ENCODE data around the gene HOXC11. TPM values are rescaled to one million over a fixed set of nuclear protein-coding genes. Genes with fewer than 3 reads are reported as not detected.

The HOXC11 gene
- total RNA-seq, 1 experiment from 2014 or later = 2.2 TPM

DNA sequence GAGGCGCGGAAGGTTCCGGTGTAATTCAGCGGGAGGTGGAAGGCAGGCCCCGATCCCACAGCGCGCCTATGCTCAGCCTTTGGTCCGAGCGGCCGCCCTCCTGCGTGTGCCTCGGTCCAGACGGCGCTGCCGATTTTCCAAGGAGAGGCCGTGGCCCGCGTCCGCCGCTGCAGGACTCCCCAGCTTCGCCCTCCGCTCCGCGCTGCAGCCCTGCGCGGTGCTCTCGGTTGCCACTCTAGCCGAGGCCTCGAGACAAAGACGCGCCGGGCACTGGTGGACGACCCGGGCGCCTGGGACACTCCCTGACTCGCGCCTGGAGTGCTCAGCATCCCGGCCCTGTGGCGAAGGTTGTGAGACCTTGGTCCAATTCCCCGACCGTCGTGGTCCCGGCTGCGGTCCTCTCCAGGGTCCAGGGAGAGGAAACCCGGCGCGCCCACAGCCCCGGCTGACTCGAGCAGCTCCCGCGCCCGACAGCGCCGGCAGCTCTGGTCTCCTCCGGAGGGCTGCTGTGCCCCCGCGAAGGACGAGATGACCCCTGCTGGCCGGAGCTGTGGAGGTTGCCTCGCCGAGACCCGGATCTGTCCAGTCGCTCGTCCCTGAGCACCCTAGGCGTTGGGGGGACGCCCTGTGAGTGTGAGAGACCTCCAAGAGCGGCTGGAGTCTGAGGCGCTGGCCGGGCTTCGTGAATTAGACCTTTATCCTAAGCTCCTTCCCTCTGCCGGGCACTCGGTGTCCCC lies 11.7 kb upstream of the HOXC11 start:
- H3K27me3 Mint-ChIP-seq (ENCODE audit: insufficient read depth, unreplicated experiment) = no peaks in the 10 kb centered on the region
- intact Hi-C loops (cut with micrococcal nuclease; ENCODE audit: unreplicated experiment) = no loop called here
- no peak overlapping the region for H3K4me3 Mint-ChIP-seq (ENCODE audit: unreplicated experiment)
- no peaks in the 10 kb centered on the region for H3K9me3 Mint-ChIP-seq (ENCODE audit: unreplicated experiment)
- no peaks in the 10 kb centered on the region for H3K36me3 ChIP-seq (ENCODE audit: control insufficient read depth, insufficient read depth, low read length)
- H3K27me3 ChIP-seq (replicated peaks; ENCODE audit: control insufficient read depth, insufficient read depth, low read length) = no peaks in the 10 kb centered on the region
- no peak overlapping the region for H3K4me3 ChIP-seq (ENCODE audit: low read depth, low read length)
- H3K4me1 ChIP-seq = 0 out of 2 replicates have a peak, but pooled peaks cover 5% of the 10 kb centered on the region
- no peaks in the 10 kb centered on the region for H3K36me3 Mint-ChIP-seq (ENCODE audit: insufficient read depth, unreplicated experiment)
- TF ChIP-seq, protein P1, sequence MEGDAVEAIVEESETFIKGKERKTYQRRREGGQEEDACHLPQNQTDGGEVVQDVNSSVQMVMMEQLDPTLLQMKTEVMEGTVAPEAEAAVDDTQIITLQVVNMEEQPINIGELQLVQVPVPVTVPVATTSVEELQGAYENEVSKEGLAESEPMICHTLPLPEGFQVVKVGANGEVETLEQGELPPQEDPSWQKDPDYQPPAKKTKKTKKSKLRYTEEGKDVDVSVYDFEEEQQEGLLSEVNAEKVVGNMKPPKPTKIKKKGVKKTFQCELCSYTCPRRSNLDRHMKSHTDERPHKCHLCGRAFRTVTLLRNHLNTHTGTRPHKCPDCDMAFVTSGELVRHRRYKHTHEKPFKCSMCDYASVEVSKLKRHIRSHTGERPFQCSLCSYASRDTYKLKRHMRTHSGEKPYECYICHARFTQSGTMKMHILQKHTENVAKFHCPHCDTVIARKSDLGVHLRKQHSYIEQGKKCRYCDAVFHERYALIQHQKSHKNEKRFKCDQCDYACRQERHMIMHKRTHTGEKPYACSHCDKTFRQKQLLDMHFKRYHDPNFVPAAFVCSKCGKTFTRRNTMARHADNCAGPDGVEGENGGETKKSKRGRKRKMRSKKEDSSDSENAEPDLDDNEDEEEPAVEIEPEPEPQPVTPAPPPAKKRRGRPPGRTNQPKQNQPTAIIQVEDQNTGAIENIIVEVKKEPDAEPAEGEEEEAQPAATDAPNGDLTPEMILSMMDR (IDR thresholded peaks at IDR 0.05; ENCODE audit: insufficient read depth in 1 of 2, low read depth in 1 of 2, low read length in 1 of 2, severe bottlenecking in 1 of 2, unreplicated experiment in 1 of 2) = no peak
- H3K9me3 ChIP-seq = no peaks in the 10 kb centered on the region
- DNase-seq = no peak
- no TSS peak for BruUV-seq (replicated peaks)
- ChIA-PET POLR2A (no interaction called here), CTCF (no interaction called here)
- peaks cover 15% of the 10 kb centered on the region for H3K4me1 Mint-ChIP-seq (ENCODE audit: low read depth, unreplicated experiment)
- H3K27ac Mint-ChIP-seq (ENCODE audit: unreplicated experiment) = no peak overlapping the region

DNA sequence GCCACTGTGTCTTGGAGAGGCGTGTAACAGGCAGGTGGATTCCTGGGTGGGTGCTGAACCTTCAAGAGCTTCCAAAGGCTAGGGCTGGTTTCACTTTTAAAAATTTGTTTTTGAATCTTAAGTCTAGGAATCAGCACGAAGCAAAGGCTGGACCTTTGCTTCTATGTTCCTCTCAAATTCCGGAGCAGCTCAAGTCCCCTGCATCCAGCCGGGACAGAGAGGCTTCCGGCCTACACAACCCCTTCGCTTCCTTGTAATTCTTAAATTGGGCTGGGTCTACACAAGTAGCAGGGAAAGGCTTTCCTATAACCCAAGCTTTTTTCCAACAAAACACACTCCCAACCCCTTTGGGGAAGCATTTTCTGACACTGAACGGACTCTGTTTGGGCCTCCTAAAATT lies 9.9 kb upstream of the HOXC11 start:
- Histone ChIP-seq H3K9me3 (no peaks in the 10 kb centered on the region), H3K4me1 (0 out of 2 replicates have a peak, but pooled peaks cover 5% of the 10 kb centered on the region), H3K4me3 (ENCODE audit: low read depth, low read length) (no peak overlapping the region), H3K27me3 (replicated peaks; ENCODE audit: control insufficient read depth, insufficient read depth, low read length) (no peaks in the 10 kb centered on the region), H3K36me3 (ENCODE audit: control insufficient read depth, insufficient read depth, low read length) (no peaks in the 10 kb centered on the region)
- POLR2A ChIA-PET = no interaction called here
- Mint-ChIP-seq H3K4me3 (ENCODE audit: unreplicated experiment) (no peak overlapping the region), H3K9me3 (ENCODE audit: unreplicated experiment) (no peaks in the 10 kb centered on the region), H3K36me3 (ENCODE audit: insufficient read depth, unreplicated experiment) (no peaks in the 10 kb centered on the region), H3K27ac (ENCODE audit: unreplicated experiment) (no peak overlapping the region), H3K27me3 (ENCODE audit: insufficient read depth, unreplicated experiment) (no peaks in the 10 kb centered on the region), H3K4me1 (ENCODE audit: low read depth, unreplicated experiment) (peaks cover 19% of the 10 kb centered on the region)
- CTCF ChIA-PET = no interaction called here
- intact Hi-C loops (cut with micrococcal nuclease; ENCODE audit: unreplicated experiment) = no loop called here
- TF ChIP-seq, protein P1 (IDR thresholded peaks at IDR 0.05; ENCODE audit: insufficient read depth in 1 of 2, low read depth in 1 of 2, low read length in 1 of 2, severe bottlenecking in 1 of 2, unreplicated experiment in 1 of 2) = no peak
- no peak for DNase-seq
- BruUV-seq (replicated peaks) = no TSS peak

DNA sequence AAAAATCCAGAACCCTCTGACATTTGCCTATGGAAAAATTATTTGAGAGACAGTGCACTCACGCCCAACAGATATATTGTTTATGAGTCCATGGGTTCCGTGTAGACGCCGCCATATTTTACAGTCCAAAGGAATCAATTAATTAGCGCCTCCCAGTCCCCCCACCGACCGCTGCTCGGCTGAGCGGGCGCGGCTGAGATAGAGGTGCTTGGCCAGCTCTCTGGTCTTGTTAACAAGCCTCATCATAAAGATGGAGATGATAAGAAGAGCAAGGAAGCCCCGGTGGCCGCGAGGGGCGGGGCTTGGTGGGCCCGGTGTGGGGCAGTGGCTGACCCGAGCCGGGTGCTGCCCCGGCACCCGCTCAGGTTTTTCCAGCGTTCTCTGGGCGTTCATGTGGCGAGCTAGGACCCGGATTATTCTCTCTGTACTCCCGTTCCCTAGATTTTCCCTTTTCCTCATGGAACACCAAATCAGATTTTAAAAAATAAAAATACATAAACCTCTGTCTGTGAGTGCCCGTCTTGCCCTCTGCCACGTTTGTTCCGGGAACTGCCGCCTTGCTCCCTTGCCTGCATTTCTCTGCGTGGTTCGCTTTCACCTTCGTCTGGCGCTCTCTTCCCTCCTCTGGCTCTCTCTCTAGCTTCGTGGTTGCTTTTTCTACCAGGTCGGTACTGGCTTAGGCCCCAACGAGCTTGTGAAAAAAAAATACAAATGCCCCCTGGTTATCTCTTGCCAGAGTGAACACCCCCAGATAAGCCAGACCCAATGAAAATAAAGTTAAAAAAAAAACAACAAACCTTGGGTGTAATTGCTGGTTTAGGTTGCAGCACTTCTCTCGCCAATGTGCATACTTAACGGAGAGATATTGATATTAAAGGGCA lies 9.3 kb upstream of the HOXC11 start:
- ChIA-PET POLR2A (no interaction called here), CTCF (no interaction called here)
- H3K4me1 ChIP-seq = 0 out of 2 replicates have a peak, but pooled peaks cover 5% of the 10 kb centered on the region
- Mint-ChIP-seq H3K27ac (ENCODE audit: unreplicated experiment) (no peak overlapping the region), H3K9me3 (ENCODE audit: unreplicated experiment) (no peaks in the 10 kb centered on the region), H3K36me3 (ENCODE audit: insufficient read depth, unreplicated experiment) (no peaks in the 10 kb centered on the region), H3K4me3 (ENCODE audit: unreplicated experiment) (no peak overlapping the region), H3K27me3 (ENCODE audit: insufficient read depth, unreplicated experiment) (no peaks in the 10 kb centered on the region), H3K4me1 (ENCODE audit: low read depth, unreplicated experiment) (peaks cover 23% of the 10 kb centered on the region)
- intact Hi-C loops (cut with micrococcal nuclease; ENCODE audit: unreplicated experiment) = no loop called here
- H3K27me3 ChIP-seq (replicated peaks; ENCODE audit: control insufficient read depth, insufficient read depth, low read length) = no peaks in the 10 kb centered on the region
- no TSS peak for BruUV-seq (replicated peaks)
- no peaks in the 10 kb centered on the region for H3K9me3 ChIP-seq
- H3K4me3 ChIP-seq (ENCODE audit: low read depth, low read length) = no peak overlapping the region
- no peak for DNase-seq
- H3K36me3 ChIP-seq (ENCODE audit: control insufficient read depth, insufficient read depth, low read length) = no peaks in the 10 kb centered on the region
- TF ChIP-seq, protein P1 (IDR thresholded peaks at IDR 0.05; ENCODE audit: insufficient read depth in 1 of 2, low read depth in 1 of 2, low read length in 1 of 2, severe bottlenecking in 1 of 2, unreplicated experiment in 1 of 2) = no peak
